Upper lobe of right lung (tissue), 1 donor: ENCODE measurements around the gene SSBP4. TPM values are rescaled to one million over a fixed set of nuclear protein-coding genes. Genes with fewer than 3 reads are reported as not detected.

Source experiments
- ATAC-seq: fragments of 200-7000 bp; cut with Tn5 transposase; one replicate; pipeline ENCODE4 v1.9.1; 2020; ENCODE audit warnings: mild to moderate bottlenecking, moderate library complexity
- DNase-seq: peaks from one replicate; pipeline ENCODE4 v3.0.0-alpha.2; 2020
- H3K27ac ChIP-seq: fragments of 200-600 bp; one replicate; pipeline ENCODE4 v1.8.0; 2022
- H3K27me3 ChIP-seq: fragments of 200-600 bp; one replicate; pipeline ENCODE4 v1.8.0; 2022; ENCODE audit warnings: mild to moderate bottlenecking
- H3K36me3 ChIP-seq: fragments of 200-600 bp; one replicate; pipeline ENCODE4 v1.8.0; 2022
- H3K4me1 ChIP-seq: fragments of 200-600 bp; one replicate; pipeline ENCODE4 v1.8.0; 2022
- H3K4me3 ChIP-seq: fragments of 200-600 bp; one replicate; pipeline ENCODE4 v1.8.0; 2022; ENCODE audit warnings: mild to moderate bottlenecking
- H3K9me3 ChIP-seq: fragments of 200-600 bp; one replicate; pipeline ENCODE4 v1.8.0; 2022
- CTCF ChIP-seq: fragments of 200-600 bp; IDR thresholded peaks from one replicate; pipeline ENCODE4 v1.8.0; 2022; ENCODE audit warnings: antibody characterized with exemption
- intact Hi-C: fragments of 100-400 bp; cut with DNase I; formaldehyde crosslinking; loops from one replicate; pipeline ENCODE4 v1.11.0; 2022
- total RNA-seq: library from RNA; stranded (reverse); fragmentation: NEBNext Ultra II Directional; extraction: Animal tissue kit (Norgen Biotek cat#: 25700); gene quantifications from one replicate; pipeline ENCODE4 v1.2.1, GENCODE V29; 2021
- donor health status: DM: no; HTN: yes; CAD: no; lungs with severe emphysema.

SSBP4 gene
- total RNA-seq, 1 donor from 2014 or later = 57.3 TPM

- Histone ChIP-seq H3K9me3 (no peaks in the 10 kb centered on the region), H3K4me1 (no peaks in the 10 kb centered on the region), H3K4me3 (no peak overlapping the region), H3K36me3 (no peaks in the 10 kb centered on the region), H3K27me3 (no peaks in the 10 kb centered on the region), H3K27ac (no peak overlapping the region)
- DNase-seq = peak; percentile 80
- ATAC-seq = peak; percentile 82
- intact Hi-C loops = no loop called here
- peak; percentile 53 for TF ChIP-seq CTCF
Measured at GRCh38 chr19:18408053-18408476, 11.1 kb upstream of the SSBP4 start.

DNA sequence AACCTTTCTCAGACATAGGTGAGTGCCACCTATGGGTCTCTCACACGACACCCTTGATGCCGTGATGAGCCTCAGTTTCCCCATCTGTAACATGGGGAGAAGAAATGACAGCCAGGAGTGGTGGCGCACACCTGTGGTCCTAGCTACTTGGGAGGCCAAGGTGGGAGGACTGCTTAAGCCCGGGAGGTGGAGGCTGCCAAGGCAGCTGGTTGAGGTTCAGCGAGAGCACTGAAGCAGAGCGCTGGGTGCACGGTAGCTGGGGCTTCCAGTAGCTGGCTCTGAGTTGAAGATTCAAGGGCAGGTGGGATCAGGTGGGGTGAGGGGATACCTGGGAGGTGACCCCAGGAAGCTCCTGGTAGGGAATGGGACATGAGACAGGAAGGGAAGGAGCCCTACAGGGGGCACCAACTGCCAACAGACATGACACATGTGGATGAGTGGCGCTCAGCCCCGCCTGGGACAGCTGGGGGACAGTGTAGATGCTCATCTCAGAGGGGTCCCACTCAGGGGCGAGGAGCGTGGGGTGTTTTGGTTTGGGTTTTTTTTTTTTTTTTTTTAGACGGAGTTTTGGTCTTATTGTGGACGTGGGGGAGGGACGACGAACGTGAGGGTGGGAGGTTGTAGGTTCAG lies 6.5 kb upstream of the SSBP4 start:
- Histone ChIP-seq H3K36me3 (no peaks in the 10 kb centered on the region), H3K9me3 (no peaks in the 10 kb centered on the region), H3K4me1 (peaks cover 34% of the 10 kb centered on the region), H3K4me3 (no peak overlapping the region), H3K27ac (no peak overlapping the region), H3K27me3 (no peaks in the 10 kb centered on the region)
- DNase-seq (no peak), ATAC-seq (no peak)
- no peak for TF ChIP-seq CTCF
- intact Hi-C loops = loop anchor here (5.0 kb wide), 1 partner anchor 65 kb away; no protein-coding TSS in a partner anchor

DNA sequence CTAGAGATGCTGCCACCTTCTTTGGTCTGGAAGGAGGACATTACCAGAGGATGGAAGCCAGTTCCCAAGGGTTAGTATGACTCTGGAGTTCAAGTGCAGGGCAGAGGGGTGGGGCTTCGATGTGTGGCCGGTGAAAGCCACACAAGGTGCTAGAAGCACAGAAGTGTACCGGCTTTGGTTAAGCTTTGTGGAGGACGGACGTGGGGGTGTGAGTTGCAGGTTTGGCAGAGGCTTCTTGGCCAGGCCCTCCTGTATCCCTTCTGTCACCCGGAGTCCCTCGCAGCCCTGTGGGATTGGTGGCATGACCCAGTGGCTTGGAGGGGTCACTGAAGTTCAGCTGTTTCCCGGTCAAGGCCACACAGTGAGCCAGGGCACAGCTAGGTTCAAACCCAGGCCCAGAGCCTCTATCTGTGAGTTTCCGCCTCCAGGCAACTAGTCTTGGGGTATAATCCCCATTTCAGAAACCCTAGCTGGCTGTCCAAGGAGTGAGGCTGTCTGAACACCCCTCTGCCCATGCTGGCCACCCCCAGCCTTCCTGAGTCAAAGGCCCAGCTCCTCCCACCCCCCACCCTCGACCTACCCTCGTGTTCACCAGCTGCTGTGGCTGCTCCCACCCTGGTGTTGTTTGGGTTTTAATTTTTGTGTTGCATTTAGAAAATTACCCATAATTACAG lies 4.6 kb upstream of the SSBP4 start:
- TF ChIP-seq CTCF = no peak
- Histone ChIP-seq H3K4me3 (peak overlapping the region; percentile 36), H3K27me3 (no peaks in the 10 kb centered on the region), H3K4me1 (peaks cover 46% of the 10 kb centered on the region), H3K36me3 (no peaks in the 10 kb centered on the region), H3K27ac (peak overlapping the region; percentile 92), H3K9me3 (no peaks in the 10 kb centered on the region)
- intact Hi-C loops = loop anchor here (5.0 kb wide), 1 partner anchor 67 kb away; no protein-coding TSS in a partner anchor
- DNase-seq (peak; percentile 64), ATAC-seq (no peak)

DNA sequence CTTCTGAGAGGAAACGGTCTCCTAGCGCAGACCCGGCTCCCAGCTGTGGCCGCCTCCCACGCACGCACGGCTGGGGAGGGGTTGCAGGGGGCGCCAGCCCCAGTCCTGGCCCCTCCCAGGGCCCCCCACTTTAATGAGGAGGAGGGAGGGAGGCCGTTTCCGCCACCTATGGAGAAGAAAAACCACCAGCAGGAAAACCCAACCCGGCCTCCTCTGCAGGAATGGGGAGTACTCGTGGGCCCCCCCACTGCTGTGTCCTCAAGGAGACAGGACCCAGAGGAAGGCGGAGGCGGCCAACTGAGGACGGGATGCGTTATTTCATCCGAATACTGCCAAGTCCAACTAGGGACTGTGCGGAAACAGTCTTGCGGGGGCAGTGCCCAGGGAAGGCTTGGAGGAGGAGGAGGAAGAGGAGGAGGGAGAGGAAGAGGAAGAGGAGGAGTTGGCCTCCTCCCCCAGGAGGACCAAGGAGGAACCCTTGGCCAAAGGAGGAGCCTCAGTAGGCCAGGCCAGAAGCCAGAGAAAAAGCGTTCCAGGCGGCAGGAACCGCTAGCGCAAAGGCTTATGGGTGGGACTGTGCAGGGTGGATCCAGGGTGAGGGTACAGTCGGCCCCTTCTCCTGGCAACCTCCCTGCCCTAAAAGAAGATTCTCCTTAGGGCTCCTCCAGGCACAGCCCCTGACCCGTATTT lies 3.9 kb upstream of the SSBP4 start:
- intact Hi-C loops = no loop called here
- Histone ChIP-seq H3K27ac (peak overlapping the region; percentile 92), H3K9me3 (no peaks in the 10 kb centered on the region), H3K36me3 (no peaks in the 10 kb centered on the region), H3K4me1 (peaks cover 49% of the 10 kb centered on the region), H3K27me3 (no peaks in the 10 kb centered on the region), H3K4me3 (peak overlapping the region; percentile 36)
- DNase-seq (peak; percentile 83), ATAC-seq (peak; percentile 28)
- TF ChIP-seq CTCF = no peak

DNA sequence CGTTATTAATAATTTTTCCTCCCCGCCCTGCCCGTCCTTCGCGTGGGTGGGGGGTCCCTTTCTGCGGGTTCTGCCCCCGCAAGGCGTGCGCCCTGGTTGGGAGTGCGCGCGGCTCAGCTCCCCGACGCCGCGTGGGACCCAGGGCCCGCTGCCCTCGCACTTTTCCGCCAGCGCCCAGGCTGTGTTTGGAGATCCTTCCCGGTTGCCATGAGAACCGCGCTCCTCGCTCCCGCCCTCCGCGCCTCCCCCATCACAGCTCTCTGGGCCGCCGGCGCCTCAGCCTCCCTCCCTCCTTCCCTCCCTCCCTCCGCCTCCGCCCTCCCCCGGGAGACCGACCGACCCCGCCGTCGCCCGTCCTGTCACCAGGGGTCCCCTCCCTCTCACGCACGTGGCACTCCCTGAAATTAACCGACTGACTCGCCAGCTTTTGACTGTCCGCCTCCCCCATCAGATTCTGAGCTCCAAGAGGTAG lies 2.4 kb upstream of the SSBP4 start:
- Histone ChIP-seq H3K27me3 (no peaks in the 10 kb centered on the region), H3K36me3 (no peaks in the 10 kb centered on the region), H3K27ac (peak overlapping the region; percentile 92), H3K4me3 (peak overlapping the region; percentile 72), H3K4me1 (peaks cover 61% of the 10 kb centered on the region), H3K9me3 (no peaks in the 10 kb centered on the region)
- ATAC-seq (peak; percentile 57), DNase-seq (peak; percentile 91)
- intact Hi-C loops = no loop called here
- TF ChIP-seq CTCF = no peak
